GM18909 (cell line): ENCODE measurements around the gene PRDM2.

ENCODE experiments used
- ATAC-seq: cut with Tn5 transposase; IDR thresholded peaks from one replicate; pipeline ENCODE4 v1.9.1; 2021; ENCODE audit warnings: mild to moderate bottlenecking; ENCODE audit not compliant: unreplicated experiment, poor library complexity

PRDM2 gene

GRCh38 chr1:13782634-13783360 lies 82.8 kb downstream of the PRDM2 start:
- no peak for ATAC-seq

GRCh38 chr1:13783551-13783950 lies 83.6 kb downstream of the PRDM2 start:
- ATAC-seq: no peak

- ATAC-seq: no peak
These were observed 85.0 kb downstream of the PRDM2 start for GRCh38 chr1:13784971-13785370.

GRCh38 chr1:13786541-13786940 lies 86.6 kb downstream of the PRDM2 start:
- ATAC-seq: no peak

GRCh38 chr1:13788795-13789194 lies 88.8 kb downstream of the PRDM2 start:
- ATAC-seq: no peak

GRCh38 chr1:13790290-13791030 lies 90.5 kb downstream of the PRDM2 start:
- no peak for ATAC-seq

GRCh38 chr1:13792419-13792818 lies 92.4 kb downstream of the PRDM2 start:
- ATAC-seq: no peak

- no peak for ATAC-seq
These were observed 93.2 kb downstream of the PRDM2 start for GRCh38 chr1:13793088-13793730.

GRCh38 chr1:13794231-13795187 lies 94.5 kb downstream of the PRDM2 start:
- no peak for ATAC-seq

- ATAC-seq: no peak
These were observed 97.4 kb downstream of the PRDM2 start for GRCh38 chr1:13797397-13797796.

GRCh38 chr1:13798120-13798519 lies 98.1 kb downstream of the PRDM2 start:
- ATAC-seq: no peak

GRCh38 chr1:13799502-13800283 lies 99.7 kb downstream of the PRDM2 start:
- ATAC-seq: no peak

GRCh38 chr1:13801232-13801631 lies 101.2 kb downstream of the PRDM2 start:
- ATAC-seq: no peak

- no peak for ATAC-seq
These were observed 101.9 kb downstream of the PRDM2 start for GRCh38 chr1:13801655-13802486.

GRCh38 chr1:13802782-13803545 lies 103.0 kb downstream of the PRDM2 start:
- no peak for ATAC-seq

GRCh38 chr1:13803546-13804239 lies 103.7 kb downstream of the PRDM2 start:
- ATAC-seq: no peak

- ATAC-seq: no peak
These were observed 104.2 kb downstream of the PRDM2 start for GRCh38 chr1:13804240-13804633.
